Measurements from ENCODE around the gene EIF2S3.
A peak's percentile ranks its signal among the peaks of the same experiment; 100 is the strongest.

Gene EIF2S3

GRCh38 chrX:24124244-24124799, 69.6 kb downstream of the EIF2S3 start:
- FAIRE-seq = no peak
- no peak for DNase-seq (ENCODE audit: insufficient read length, low spot score)

- no peak for DNase-seq (ENCODE audit: insufficient read length, low spot score)
- peak; percentile 59 for FAIRE-seq
Measured at GRCh38 chrX:24125028-24125612, 70.4 kb downstream of the EIF2S3 start.

All from HTR-8/SVneo (cell line).